ENCODE measurements around the gene BCAS3.

BCAS3 gene

DNA sequence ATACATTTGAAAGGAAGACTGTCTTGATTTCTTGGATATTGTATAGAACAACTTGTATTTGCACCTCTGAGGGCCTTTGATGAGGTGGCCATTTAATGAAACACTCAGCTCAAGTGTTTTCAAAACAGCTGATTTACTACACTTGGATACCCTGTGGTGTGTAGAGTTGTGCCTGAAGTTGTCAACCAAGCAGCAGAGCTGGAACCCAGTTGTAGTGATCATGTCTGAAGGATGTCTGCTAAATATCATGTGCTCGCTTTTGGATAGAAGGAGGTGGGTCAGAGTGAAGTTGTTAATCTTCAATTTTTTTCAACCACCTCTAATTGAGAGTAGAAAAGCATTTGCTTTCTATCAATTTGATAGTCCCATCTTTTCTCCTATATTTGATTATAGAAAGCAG, 546.1 kb downstream of the BCAS3 start:
- H3K4me3 Mint-ChIP-seq: no peak overlapping the region
- H3K36me3 Mint-ChIP-seq (ENCODE audit: low read depth): no peaks in the 10 kb centered on the region
- H3K27ac Mint-ChIP-seq: no peak overlapping the region
- peaks cover 36% of the 10 kb centered on the region for H3K4me1 Mint-ChIP-seq (ENCODE audit: low read depth)
- H3K9me3 Mint-ChIP-seq: no peaks in the 10 kb centered on the region
- no peaks in the 10 kb centered on the region for H3K27me3 Mint-ChIP-seq

DNA sequence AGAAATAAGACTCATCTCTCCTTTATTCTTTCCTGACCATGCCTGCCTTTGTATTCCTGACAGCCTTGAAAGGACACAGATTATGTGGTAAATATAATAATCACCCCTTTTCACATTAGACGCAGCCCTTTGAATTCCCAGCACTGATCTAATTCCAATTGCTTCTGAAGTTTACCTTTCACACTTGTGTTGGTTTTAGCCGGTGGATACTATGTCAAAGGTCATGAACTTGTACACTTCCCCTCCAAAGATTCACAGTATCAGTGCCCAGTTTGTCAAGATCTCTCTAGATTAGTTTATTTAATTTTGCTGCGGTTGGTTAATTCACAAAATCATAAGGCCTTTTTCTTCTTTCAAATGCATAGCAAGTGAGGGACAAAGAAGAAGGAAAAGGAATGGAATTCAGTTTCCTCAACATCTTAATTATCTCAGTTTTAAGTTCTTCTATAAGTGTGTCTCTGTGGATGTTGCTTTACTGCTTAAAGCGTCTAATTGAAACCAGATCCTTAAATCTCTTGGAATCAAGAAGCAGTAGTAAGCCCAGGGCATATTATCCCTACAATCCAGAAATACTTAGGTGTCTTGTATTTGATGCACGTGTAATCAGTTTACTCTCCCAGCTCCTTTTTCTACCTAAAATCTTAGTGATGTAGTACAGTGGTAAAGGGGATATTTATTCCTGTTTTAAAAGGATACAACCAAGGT, 547.7 kb downstream of the BCAS3 start:
- Mint-ChIP-seq H3K27me3 (no peaks in the 10 kb centered on the region), H3K36me3 (ENCODE audit: low read depth) (no peaks in the 10 kb centered on the region), H3K9me3 (no peaks in the 10 kb centered on the region), H3K4me1 (ENCODE audit: low read depth) (peaks cover 29% of the 10 kb centered on the region), H3K4me3 (no peak overlapping the region), H3K27ac (no peak overlapping the region)

DNA sequence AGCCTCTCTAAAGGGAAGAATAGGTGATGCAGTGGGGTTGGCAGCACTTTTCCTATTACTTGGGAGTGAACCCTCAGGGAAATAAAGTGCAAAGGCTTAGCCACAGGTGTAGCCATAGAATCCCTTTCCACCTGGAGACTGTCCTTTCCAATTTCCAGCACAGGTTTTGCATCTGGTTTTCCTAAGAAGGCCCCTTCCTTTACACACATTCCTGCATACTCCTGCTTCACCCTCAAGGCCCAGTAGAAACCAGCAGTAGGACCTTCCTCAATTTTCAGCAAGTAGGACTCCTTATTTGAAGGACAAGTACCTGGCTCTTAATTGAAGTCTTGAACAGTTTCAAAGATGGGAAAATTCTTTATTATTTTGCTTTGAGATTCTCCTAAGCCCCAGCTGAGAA, 550.2 kb downstream of the BCAS3 start:
- no peak overlapping the region for H3K27ac Mint-ChIP-seq
- H3K27me3 Mint-ChIP-seq: no peaks in the 10 kb centered on the region
- peaks cover 6% of the 10 kb centered on the region for H3K4me1 Mint-ChIP-seq (ENCODE audit: low read depth)
- H3K4me3 Mint-ChIP-seq: no peak overlapping the region
- H3K9me3 Mint-ChIP-seq: no peaks in the 10 kb centered on the region
- no peaks in the 10 kb centered on the region for H3K36me3 Mint-ChIP-seq (ENCODE audit: low read depth)

DNA sequence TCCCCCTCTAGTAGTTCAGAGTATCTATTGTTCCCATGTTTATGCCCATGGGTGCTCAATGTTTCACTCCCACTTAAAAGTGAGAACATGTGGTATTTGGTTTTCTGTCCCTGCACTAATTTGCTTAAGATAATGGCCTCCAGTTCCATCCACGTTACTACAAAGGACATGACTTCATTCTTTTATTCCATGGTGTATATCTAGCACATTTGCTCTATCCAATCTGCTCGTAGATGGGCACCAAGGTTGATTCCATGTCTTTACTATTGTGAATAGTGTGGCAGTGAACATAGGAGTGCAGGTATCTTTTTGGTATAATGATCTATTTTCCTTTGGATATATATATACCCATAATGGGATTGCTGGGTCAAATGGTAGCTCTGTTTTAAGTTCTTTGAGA, 552.8 kb downstream of the BCAS3 start:
- Mint-ChIP-seq H3K27ac (no peak overlapping the region), H3K9me3 (no peaks in the 10 kb centered on the region), H3K4me3 (no peak overlapping the region), H3K4me1 (ENCODE audit: low read depth) (no peaks in the 10 kb centered on the region), H3K27me3 (no peaks in the 10 kb centered on the region), H3K36me3 (ENCODE audit: low read depth) (no peaks in the 10 kb centered on the region)

DNA sequence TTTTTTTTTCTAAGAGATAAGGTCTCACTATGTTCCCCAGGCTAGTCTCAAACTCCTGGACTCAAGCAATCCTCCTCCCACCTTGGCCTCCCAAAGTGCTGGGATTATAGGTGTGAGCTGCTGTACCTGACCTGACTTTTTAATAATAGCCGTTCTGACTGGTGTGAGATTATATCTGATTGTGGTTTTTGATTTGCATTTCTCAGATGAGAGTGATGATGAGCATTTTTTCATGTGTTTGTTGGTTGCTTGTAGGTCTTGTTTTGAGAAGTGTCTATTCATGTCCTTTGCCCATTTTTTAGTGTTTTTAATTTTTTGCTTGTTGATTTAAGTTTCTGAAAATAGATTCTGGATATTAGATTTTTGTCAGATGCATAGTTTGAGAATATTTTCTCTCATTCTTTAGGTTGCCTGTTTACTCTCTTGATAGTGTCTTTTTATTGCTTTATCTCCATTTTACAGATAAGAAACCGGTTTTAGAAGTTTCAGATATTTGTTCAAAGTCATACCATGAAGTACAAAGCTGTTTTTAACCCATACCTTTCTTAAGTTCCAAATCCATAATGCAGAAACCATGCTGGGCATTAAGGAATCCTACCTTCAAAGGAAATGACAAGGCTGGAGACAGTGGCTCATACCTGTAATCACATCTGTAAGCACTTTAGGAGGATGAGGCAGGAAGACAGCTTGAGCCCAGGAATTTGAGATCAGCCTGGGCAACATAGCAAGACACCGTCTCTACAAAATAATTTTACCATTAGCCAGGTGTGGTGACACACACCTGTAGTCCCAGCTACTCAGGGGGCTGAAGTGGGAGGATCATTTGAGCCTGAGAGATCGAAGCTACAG, 553.5 kb downstream of the BCAS3 start:
- Mint-ChIP-seq H3K27ac (no peak overlapping the region), H3K27me3 (no peaks in the 10 kb centered on the region), H3K9me3 (no peaks in the 10 kb centered on the region), H3K4me3 (no peak overlapping the region), H3K4me1 (ENCODE audit: low read depth) (no peaks in the 10 kb centered on the region), H3K36me3 (ENCODE audit: low read depth) (no peaks in the 10 kb centered on the region)

DNA sequence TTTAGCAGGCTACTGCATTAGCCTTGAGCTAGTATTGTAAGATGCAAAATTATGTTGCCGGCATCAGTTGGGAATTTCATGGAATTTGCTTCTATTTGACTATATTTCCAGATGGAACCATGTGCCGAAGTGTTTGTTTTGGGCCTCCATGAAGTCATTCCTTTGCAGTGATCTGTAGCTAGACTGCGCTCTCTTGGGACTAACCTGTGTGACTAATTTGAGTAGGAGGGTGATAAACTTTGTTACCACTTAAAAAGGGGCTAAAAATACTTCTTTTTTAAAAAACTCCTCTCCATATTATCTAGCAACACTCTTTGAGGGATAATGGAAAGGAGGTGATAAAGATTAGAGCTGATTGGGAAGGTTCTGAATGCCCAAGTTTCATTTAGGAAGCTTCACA, 555.2 kb downstream of the BCAS3 start:
- Mint-ChIP-seq H3K9me3 (no peaks in the 10 kb centered on the region), H3K4me3 (no peak overlapping the region), H3K36me3 (ENCODE audit: low read depth) (peaks cover 3% of the 10 kb centered on the region), H3K27me3 (no peaks in the 10 kb centered on the region), H3K4me1 (ENCODE audit: low read depth) (no peaks in the 10 kb centered on the region), H3K27ac (no peak overlapping the region)

DNA sequence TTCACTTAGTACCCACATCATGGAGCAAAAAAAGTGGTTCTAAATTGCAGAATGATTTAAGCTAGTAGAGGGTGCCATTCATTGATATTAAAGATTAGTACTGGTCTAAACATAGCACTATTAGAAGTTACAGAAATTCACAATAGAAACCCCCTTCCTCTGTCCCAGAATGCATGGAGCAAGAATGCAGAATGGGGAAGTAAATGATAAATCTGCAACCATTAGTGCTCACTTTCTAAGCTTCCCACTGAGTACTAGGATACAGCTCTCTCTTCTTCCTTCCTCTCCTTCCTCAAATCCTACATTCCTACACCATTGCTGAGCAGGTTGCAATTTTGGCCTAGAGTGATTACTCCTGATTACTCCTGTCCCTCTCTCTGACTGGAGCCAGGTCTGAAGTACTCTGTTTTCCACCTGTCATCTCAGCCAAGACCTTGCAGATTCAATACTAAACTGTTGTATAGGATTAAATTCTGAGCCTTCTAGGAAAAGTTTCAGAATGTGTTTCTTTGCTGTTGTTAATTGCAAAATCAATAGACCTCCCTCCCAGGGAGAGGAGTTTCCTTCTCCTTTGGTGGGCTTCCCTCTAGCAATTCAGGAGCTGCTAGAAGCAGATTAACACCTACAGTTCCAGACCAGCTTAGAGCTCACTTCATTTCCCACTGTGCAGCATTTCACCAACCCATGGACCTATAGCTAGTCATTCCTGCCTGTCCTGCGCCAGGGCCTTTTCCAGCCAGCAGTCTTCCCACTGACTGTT, 556.5 kb downstream of the BCAS3 start:
- no peaks in the 10 kb centered on the region for H3K9me3 Mint-ChIP-seq
- H3K4me1 Mint-ChIP-seq (ENCODE audit: low read depth): peaks cover 4% of the 10 kb centered on the region
- H3K4me3 Mint-ChIP-seq: no peak overlapping the region
- H3K27me3 Mint-ChIP-seq: no peaks in the 10 kb centered on the region
- no peak overlapping the region for H3K27ac Mint-ChIP-seq
- peaks cover 3% of the 10 kb centered on the region for H3K36me3 Mint-ChIP-seq (ENCODE audit: low read depth)

DNA sequence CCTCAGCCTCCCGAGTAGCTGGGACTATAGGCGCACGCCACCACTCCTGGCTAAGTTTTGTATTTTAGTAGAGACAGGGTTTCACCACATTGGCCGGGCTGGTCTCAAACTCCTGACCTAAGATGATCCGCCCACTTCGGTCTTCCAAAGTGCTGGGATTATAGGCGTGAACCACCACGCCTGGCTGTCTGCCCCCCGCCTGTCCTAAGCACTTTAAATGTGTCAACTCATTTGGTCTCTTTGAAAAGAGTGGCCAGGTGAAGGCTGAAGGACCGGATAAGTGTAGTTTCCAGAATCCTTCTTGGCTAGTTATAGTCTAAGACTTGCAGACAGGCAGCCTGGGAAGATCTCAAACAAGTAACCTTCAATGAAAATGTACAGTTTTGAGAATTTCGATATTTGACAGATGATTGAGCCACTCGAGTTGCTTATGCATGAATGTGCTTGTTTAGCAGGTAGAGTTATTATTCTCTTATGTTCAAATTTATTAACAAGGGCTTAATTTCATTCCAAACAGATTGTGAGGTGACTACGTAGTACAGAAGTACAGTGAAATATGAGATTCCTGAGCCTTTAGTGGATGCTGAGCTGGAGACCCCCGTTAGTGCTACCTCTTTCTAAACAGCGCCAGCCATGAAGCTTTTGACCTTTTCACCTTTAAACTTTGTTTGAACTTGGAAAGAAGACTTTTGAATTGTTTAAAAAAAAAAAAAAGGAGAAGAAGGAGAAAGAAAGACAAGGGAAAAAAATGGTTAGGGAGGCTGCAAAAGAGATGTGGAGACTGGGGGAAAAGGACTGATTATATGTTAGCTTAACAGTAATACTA, 557.6 kb downstream of the BCAS3 start:
- Mint-ChIP-seq H3K4me3 (no peak overlapping the region), H3K27me3 (no peaks in the 10 kb centered on the region), H3K36me3 (ENCODE audit: low read depth) (peaks cover 3% of the 10 kb centered on the region), H3K9me3 (no peaks in the 10 kb centered on the region), H3K4me1 (ENCODE audit: low read depth) (peaks cover 12% of the 10 kb centered on the region), H3K27ac (no peak overlapping the region)

DNA sequence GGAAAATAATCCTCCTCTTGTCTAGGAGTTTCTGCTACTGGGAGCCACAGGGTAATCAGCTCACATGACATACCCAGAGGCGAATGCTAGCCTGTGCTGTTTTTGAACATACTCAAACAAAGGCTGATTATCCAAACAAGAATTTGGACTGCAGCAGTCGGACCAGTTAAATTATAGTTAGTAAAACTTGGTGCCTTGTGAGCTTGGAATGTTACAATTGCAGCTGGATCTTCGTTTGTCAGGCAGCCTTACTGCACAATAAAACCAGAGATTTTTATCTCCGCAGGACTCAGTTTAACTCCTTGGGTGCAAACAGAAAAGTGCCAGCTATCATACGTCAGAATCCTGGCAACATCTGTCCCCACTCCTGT, 558.2 kb downstream of the BCAS3 start:
- Mint-ChIP-seq H3K9me3 (no peaks in the 10 kb centered on the region), H3K36me3 (ENCODE audit: low read depth) (peaks cover 3% of the 10 kb centered on the region), H3K4me3 (no peak overlapping the region), H3K27me3 (no peaks in the 10 kb centered on the region), H3K27ac (no peak overlapping the region), H3K4me1 (ENCODE audit: low read depth) (peaks cover 15% of the 10 kb centered on the region)

DNA sequence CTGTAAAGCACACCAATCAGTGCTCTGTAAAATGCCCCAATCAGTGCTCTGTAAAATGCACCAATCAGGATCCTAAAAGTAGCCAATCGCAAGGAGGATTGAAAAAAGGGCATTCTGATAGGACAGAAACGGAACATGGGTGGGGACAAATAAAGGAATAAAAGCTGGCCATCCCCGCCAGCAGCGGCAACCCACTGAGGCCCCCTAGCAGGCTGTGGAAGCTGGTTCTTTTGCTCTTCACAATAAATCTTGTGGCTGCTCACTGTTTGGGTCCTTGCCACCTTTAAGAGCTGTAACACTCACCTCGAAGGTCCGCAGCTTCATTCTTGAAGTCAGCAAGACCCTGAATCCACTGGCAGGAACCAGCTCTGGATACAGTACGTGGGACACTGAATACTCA, 559.6 kb downstream of the BCAS3 start:
- H3K27me3 Mint-ChIP-seq: no peaks in the 10 kb centered on the region
- no peaks in the 10 kb centered on the region for H3K9me3 Mint-ChIP-seq
- H3K4me1 Mint-ChIP-seq (ENCODE audit: low read depth): peaks cover 16% of the 10 kb centered on the region
- H3K36me3 Mint-ChIP-seq (ENCODE audit: low read depth): peaks cover 3% of the 10 kb centered on the region
- no peak overlapping the region for H3K4me3 Mint-ChIP-seq
- no peak overlapping the region for H3K27ac Mint-ChIP-seq

DNA sequence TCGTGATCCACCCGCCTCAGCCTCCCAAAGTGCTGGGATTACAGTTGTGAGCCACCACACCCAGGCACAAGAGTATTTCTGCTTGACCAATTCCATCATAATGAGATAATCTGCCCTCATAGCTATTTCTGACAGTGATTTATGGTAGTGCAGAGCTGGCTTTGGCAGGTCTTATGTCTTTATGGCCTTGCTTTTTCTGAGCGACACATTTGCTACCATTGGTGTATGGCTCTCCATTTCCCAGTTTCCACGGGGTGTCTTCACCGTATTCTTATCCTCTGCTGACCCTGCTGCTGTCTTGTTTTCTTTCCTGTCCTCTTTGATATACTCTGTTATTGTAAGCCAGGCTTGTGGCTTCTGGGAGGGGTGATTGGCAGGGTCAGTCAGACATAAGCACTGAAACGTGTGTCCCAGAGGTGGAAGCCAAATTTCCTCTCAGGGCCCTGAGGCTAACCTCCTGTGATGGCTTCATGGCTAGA, 560.8 kb downstream of the BCAS3 start:
- peaks cover 3% of the 10 kb centered on the region for H3K36me3 Mint-ChIP-seq (ENCODE audit: low read depth)
- H3K27ac Mint-ChIP-seq: peak overlapping the region; percentile 67
- no peaks in the 10 kb centered on the region for H3K9me3 Mint-ChIP-seq
- H3K27me3 Mint-ChIP-seq: no peaks in the 10 kb centered on the region
- H3K4me3 Mint-ChIP-seq: no peak overlapping the region
- H3K4me1 Mint-ChIP-seq (ENCODE audit: low read depth): peaks cover 16% of the 10 kb centered on the region

DNA sequence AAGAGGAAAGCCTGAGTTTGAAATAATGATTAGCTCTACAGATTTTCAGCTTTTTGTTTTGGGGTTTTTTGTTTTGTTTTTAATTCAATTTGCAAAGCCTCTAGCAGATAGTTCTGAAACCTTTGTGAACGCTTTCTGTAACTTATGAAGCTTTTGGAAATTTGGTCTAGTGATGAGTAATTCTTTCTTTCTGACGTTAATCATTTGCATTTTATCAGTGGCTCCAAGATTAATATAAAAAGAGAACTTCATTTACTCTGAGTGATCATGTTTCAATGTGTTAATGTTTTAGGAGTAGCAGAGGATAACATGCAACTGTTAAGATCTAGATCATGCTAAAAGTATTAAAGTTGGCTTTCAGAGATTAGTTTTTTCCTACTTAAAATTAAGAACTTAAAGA, 561.7 kb downstream of the BCAS3 start:
- peaks cover 16% of the 10 kb centered on the region for H3K4me1 Mint-ChIP-seq (ENCODE audit: low read depth)
- H3K9me3 Mint-ChIP-seq: no peaks in the 10 kb centered on the region
- H3K27me3 Mint-ChIP-seq: no peaks in the 10 kb centered on the region
- no peak overlapping the region for H3K27ac Mint-ChIP-seq
- H3K36me3 Mint-ChIP-seq (ENCODE audit: low read depth): peaks cover 3% of the 10 kb centered on the region
- H3K4me3 Mint-ChIP-seq: peak overlapping the region; percentile 7

DNA sequence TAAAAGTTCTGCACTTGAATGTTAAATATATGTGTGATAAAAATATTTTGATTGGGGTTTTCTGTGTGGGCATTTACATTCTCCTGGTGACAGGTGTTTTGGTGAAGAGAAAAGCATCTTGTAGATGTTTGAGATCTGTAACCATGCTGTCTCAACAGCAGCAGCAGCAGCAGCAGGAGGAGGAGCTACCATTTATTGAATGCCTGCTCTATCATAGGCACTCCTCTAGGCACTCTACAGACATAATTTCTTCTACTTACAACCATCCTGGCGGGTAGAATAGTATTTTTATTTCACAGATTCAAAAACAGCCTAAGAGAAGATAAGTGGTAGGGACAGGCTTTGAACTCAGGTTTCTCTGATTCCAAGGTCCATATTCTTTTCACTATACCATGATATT, 562.3 kb downstream of the BCAS3 start:
- peaks cover 3% of the 10 kb centered on the region for H3K36me3 Mint-ChIP-seq (ENCODE audit: low read depth)
- peaks cover 16% of the 10 kb centered on the region for H3K4me1 Mint-ChIP-seq (ENCODE audit: low read depth)
- peak overlapping the region; percentile 22 for H3K27ac Mint-ChIP-seq
- H3K9me3 Mint-ChIP-seq: no peaks in the 10 kb centered on the region
- H3K27me3 Mint-ChIP-seq: no peaks in the 10 kb centered on the region
- peak overlapping the region; percentile 45 for H3K4me3 Mint-ChIP-seq

DNA sequence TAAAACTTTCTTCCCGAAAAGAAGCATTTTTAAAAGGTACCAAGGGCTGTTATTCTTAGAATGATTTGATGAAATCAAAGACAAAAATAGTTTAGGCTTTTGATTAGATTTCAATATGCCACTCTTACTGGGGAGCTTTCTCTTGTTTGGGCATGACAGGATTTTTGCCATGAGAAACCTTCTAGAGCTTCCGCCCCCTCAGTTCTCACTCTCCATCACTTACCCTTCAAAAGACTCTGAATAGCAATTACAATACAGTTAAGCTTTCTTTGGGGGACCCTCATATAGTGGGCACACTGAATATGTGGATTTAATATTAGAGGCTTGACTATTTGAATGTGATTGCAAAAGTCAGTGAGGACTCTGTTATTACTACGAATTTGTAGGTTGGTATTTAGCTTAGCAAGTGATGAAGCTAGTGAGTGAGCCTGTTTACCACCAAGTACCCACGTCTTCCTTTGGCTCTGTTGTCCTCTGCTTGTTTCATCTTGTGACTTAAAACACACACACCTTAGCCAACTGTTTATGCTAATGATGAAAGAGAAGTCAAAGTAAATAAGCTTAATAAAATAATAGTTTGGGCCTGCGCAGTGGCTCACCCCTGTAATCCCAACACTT, 563.3 kb downstream of the BCAS3 start:
- H3K36me3 Mint-ChIP-seq (ENCODE audit: low read depth): peaks cover 3% of the 10 kb centered on the region
- peaks cover 16% of the 10 kb centered on the region for H3K4me1 Mint-ChIP-seq (ENCODE audit: low read depth)
- no peak overlapping the region for H3K4me3 Mint-ChIP-seq
- H3K27me3 Mint-ChIP-seq: no peaks in the 10 kb centered on the region
- no peak overlapping the region for H3K27ac Mint-ChIP-seq
- H3K9me3 Mint-ChIP-seq: no peaks in the 10 kb centered on the region
